GM12892 (cell line): ENCODE measurements around the gene ZNF451.
A peak's percentile ranks its signal among the peaks of the same experiment; 100 is the strongest.

ENCODE experiments used
- POLR2A ChIP-seq: IDR thresholded peaks from 2 replicates; pipeline ENCODE4 v1.6.1; 2011; ENCODE audit warnings: low read depth, low read length, control low read depth
- POLR2AphosphoS5 ChIP-seq: IDR thresholded peaks from 2 replicates; pipeline ENCODE4 v1.6.1; 2011; ENCODE audit warnings: low read depth, low read length, control low read depth
- TAF1 ChIP-seq: IDR thresholded peaks from 2 replicates; pipeline ENCODE4 v1.6.1; 2011; ENCODE audit warnings: low read depth, mild to moderate bottlenecking, control low read depth, low read length, borderline replicate concordance

DNA sequence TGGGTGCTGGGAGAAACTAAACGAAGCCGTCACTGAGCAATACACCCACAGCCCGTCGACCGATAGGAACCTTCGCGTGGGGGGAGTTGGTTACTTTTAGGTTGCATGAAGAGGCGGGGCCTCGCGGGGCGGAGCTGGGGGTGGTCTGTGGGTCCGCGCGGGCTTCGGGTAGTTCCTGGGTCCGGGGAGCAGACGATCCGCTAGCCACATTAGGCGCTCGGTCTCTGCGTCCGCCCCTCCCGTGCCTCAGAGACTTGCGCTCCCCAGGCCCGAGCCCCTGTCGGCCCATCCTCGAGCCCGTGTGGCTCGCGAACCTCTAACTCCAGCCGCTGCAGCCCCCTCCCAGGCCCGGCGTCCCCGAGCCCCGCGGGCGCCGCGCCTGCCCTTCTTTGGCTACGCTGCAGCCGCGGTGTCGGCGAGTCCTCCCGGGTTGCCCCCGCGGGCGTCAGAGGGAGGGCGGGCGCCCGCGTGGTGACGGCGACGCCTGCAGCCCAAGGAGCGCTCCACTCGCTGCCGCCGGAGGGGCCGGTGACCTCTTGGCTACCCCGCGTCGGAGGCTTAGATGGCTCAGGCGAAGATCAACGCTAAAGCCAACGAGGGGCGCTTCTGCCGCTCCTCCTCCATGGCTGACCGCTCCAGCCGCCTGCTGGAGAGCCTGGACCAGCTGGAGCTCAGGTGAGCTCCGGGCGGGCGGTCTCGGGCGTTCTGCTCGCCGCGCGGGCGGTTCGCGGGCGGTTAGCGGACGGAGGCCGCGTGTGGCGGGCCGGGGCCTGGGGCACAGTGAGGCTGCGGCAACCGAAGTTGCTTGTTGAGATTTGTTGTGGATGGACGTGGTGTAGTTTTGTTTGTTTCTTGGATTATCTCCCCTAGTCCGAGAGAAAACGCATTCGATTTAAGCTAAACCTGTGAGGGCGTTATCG, 82.4 kb downstream of the ZNF451 start, which contains the start of gene BAG2:
- peak; percentile 95 for TF ChIP-seq POLR2AphosphoS5
- peak; percentile 94 for TF ChIP-seq POLR2A
- TF ChIP-seq TAF1: peak; percentile 74
